OCI-LY3 (cell line): ENCODE measurements around the gene RBPJ.

Experiments
- EZH2phosphoT487 ChIP-seq: fragments of 200-600 bp; shearing (Covaris generic); IDR thresholded peaks from 2 replicates; pipeline ENCODE4 v1.6.1; 2018; ENCODE audit warnings: antibody characterized with exemption, mixed run types, low read depth
- TF ChIP-seq, protein P1 (sequence below): fragments of 200-600, 300-600 bp; sonication (generic); IDR thresholded peaks from 2 replicates; pipeline ENCODE4 v1.5.1; 2014; ENCODE audit warnings: antibody characterized with exemption, low read length, low read depth

- TF ChIP-seq, protein P1, sequence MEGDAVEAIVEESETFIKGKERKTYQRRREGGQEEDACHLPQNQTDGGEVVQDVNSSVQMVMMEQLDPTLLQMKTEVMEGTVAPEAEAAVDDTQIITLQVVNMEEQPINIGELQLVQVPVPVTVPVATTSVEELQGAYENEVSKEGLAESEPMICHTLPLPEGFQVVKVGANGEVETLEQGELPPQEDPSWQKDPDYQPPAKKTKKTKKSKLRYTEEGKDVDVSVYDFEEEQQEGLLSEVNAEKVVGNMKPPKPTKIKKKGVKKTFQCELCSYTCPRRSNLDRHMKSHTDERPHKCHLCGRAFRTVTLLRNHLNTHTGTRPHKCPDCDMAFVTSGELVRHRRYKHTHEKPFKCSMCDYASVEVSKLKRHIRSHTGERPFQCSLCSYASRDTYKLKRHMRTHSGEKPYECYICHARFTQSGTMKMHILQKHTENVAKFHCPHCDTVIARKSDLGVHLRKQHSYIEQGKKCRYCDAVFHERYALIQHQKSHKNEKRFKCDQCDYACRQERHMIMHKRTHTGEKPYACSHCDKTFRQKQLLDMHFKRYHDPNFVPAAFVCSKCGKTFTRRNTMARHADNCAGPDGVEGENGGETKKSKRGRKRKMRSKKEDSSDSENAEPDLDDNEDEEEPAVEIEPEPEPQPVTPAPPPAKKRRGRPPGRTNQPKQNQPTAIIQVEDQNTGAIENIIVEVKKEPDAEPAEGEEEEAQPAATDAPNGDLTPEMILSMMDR, result no peak
- TF ChIP-seq EZH2phosphoT487, result no peak
Observed at GRCh38 chr4:26326791-26327190, 6.0 kb downstream of the RBPJ start.
